Raji (cell line): Measurements from ENCODE around the gene PREX1.

ENCODE experiments used
- POLR2A ChIP-seq: IDR thresholded peaks from 2 replicates; pipeline ENCODE4 v1.6.1; 2011; ENCODE audit warnings: low read depth, low read length, control low read depth; ENCODE audit not compliant: insufficient read depth

PREX1 gene

GRCh38 chr20:48835390-48835789 lies 7.6 kb upstream of the PREX1 start:
- TF ChIP-seq POLR2A, result no peak

- TF ChIP-seq POLR2A, result no peak
These were observed 6.5 kb upstream of the PREX1 start for GRCh38 chr20:48834278-48834677.

GRCh38 chr20:48832405-48832730 lies 4.6 kb upstream of the PREX1 start:
- no peak for TF ChIP-seq POLR2A

GRCh38 chr20:48831718-48832404 lies 4.1 kb upstream of the PREX1 start:
- no peak for TF ChIP-seq POLR2A

GRCh38 chr20:48830826-48831318 lies 3.1 kb upstream of the PREX1 start:
- no peak for TF ChIP-seq POLR2A

GRCh38 chr20:48829940-48830339 lies 2.1 kb upstream of the PREX1 start:
- TF ChIP-seq POLR2A, result no peak

- TF ChIP-seq POLR2A, result no peak
These were observed 1.1 kb upstream of the PREX1 start for GRCh38 chr20:48828734-48829460.

- TF ChIP-seq POLR2A, result no peak; the same call in 1 of the 2 replicates
These were observed 672 bp downstream of the PREX1 start for GRCh38 chr20:48826883-48827771.

GRCh38 chr20:48826069-48826468 lies 1.7 kb downstream of the PREX1 start:
- no peak for TF ChIP-seq POLR2A

GRCh38 chr20:48825566-48825920 lies 2.3 kb downstream of the PREX1 start:
- TF ChIP-seq POLR2A, result no peak

- no peak for TF ChIP-seq POLR2A
These were observed 2.8 kb downstream of the PREX1 start for GRCh38 chr20:48824830-48825565.

- TF ChIP-seq POLR2A, result no peak
These were observed 3.8 kb downstream of the PREX1 start for GRCh38 chr20:48823960-48824498.

GRCh38 chr20:48823476-48823875 lies 4.3 kb downstream of the PREX1 start:
- no peak for TF ChIP-seq POLR2A

- 0 out of 2 replicates have a peak, but pooled peaks have one; percentile 32 for TF ChIP-seq POLR2A
These were observed 4.9 kb downstream of the PREX1 start for GRCh38 chr20:48822879-48823385.
